ENCODE data around the gene INO80E. TPM values are rescaled to one million over a fixed set of nuclear protein-coding genes. Genes with fewer than 3 reads are reported as not detected.

Gene INO80E
- total RNA-seq, 4 donors from 2014 or later = 8.5 to 45.0 (median 24.3) TPM

DNA sequence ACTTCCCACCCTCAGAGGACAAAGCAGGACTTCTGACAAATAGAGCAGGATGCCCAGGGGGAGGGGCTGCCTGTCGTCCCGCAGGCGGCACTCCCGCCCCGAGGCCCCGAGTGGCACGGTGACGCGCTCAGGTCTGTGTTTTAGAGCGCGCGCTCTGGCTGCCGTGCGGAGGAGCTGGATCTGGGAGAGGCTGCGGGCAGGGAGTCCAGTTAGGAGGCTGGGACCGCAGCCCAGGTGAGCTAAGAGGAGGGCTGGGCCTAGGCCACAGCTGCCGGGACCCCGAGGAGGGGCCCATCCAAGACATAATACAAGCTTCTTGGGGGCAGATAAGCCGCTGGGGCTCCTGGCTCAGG lies 8.4 kb downstream of the INO80E start:
- TF ChIP-seq, protein P1, sequence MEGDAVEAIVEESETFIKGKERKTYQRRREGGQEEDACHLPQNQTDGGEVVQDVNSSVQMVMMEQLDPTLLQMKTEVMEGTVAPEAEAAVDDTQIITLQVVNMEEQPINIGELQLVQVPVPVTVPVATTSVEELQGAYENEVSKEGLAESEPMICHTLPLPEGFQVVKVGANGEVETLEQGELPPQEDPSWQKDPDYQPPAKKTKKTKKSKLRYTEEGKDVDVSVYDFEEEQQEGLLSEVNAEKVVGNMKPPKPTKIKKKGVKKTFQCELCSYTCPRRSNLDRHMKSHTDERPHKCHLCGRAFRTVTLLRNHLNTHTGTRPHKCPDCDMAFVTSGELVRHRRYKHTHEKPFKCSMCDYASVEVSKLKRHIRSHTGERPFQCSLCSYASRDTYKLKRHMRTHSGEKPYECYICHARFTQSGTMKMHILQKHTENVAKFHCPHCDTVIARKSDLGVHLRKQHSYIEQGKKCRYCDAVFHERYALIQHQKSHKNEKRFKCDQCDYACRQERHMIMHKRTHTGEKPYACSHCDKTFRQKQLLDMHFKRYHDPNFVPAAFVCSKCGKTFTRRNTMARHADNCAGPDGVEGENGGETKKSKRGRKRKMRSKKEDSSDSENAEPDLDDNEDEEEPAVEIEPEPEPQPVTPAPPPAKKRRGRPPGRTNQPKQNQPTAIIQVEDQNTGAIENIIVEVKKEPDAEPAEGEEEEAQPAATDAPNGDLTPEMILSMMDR (IDR thresholded peaks at IDR 0.05; ENCODE audit: low read depth) = no peak

GRCh38 chr16:30004811-30005242 lies 8.8 kb downstream of the INO80E start:
- TF ChIP-seq, protein P1 (IDR thresholded peaks at IDR 0.05; ENCODE audit: low read depth) = no peak

DNA sequence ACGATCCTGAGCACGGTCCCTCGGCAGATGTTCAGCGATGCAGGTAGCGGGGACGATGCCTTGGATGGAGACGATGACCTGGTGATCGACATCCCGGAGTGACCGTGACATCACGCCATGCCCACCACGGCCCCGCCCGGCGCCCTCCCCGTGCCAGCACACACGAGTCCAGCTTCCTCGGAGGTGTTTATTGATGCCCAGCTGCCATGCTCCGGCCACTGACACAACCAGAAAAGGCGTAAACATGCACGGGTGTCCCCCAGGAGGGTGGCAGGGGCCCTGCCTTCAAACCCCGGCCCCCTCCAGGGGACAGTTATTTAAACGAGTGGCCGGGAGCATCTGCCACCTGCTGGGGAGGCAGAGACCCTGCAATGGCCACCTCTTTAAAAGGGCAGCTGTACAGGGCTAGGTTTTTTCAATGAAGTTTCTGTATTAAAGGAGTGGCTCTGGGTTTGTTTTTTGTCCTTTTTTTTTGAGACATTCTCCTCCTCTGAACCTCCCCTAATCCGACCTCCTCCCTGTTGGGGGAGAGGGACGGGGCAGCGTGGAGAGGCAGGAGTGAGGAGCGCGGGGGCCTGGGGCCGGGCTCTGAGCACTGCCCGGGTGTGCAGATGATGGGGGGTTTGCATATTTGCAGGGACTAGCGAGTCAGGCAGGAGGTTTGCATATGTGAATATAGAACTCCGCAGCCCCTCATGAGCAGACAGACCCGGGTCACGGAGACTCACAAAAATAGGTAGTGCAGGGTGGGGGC lies 9.5 kb downstream of the INO80E start:
- TF ChIP-seq, protein P1 (IDR thresholded peaks at IDR 0.05; ENCODE audit: low read depth) = no peak

DNA sequence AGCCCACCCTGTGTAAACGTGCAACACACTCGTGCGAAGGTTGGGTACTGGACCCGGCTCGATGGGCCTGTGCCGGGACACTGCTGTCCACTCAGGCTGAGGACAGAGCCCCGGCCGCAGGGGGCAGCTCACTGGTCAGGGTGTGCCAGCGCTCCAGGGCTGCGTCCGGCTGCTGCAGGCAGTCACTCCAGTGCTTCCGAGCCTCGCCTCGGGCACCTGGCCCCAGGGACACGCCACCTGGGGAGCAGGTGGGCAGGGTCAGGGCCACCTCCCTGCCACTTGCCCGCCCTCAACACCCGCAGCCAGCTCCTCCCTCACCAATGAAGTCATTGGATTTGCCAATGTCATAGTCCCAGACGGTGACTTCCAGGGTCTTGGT lies 10.0 kb downstream of the INO80E start:
- TF ChIP-seq, protein P1 (IDR thresholded peaks at IDR 0.05; ENCODE audit: low read depth) = no peak

GRCh38 chr16:30006659-30007377 lies 10.8 kb downstream of the INO80E start:
- TF ChIP-seq, protein P1 (IDR thresholded peaks at IDR 0.05; ENCODE audit: low read depth) = no peak

DNA sequence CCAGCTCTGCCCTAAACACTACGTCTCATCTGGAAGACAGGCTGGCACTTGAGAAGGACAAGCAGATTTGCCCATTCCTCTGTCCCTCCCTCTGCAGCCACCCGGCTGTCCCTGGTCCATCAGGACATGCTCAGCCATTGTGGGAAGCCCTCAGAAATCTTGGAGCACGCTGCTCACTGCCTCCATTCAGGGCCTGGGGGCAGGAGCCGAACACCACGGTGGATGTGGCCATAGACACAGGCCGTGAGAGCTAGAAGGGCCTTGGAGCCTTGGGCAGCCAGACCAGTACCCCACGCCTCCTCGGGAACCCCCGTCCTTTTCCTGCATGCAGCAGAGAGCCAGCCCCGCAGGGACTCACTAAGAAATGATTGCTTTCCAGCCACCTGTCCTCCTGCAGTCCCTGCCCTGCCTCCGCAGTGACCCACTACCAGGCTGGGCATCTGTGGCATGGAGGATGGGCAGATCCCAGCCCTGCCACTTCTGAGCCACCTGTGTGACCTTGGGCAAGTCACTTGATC lies 11.4 kb downstream of the INO80E start:
- TF ChIP-seq, protein P1 (IDR thresholded peaks at IDR 0.05; ENCODE audit: low read depth) = no peak

All from subcutaneous adipose tissue (tissue), 4 donors.